Measurements from ENCODE around the gene PIAS1. TPM values are rescaled to one million over a fixed set of nuclear protein-coding genes. Genes with fewer than 3 reads are reported as not detected.
A peak's percentile ranks its signal among the peaks of the same experiment; 100 is the strongest.

PIAS1 gene
- total RNA-seq, 1 experiment from 2014 or later = 32.9 TPM

DNA sequence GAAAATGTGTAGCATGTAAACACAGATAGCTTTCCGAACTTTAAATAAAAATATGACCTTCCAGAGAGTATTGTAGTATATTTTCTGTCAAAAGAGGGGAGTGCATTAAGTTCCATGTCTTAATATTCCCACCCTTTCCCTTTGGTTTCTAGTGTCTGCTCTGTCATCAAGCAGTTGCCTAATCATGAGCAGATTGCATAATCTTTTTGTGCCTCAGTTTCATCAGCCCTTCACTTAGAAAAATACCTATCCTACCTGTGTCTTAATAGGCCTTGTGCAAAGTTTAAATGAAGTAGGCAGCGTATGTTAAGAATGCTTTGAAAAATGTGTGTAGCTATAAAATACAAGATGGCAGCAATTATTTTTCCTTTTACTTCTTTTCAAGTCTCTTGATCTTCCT is 98.2 kb downstream of the PIAS1 start:
- Mint-ChIP-seq H3K9me3 (ENCODE audit: unreplicated experiment) (no peaks in the 10 kb centered on the region), H3K27ac (ENCODE audit: low read depth, unreplicated experiment) (no peak overlapping the region), H3K36me3 (ENCODE audit: insufficient read depth, unreplicated experiment) (peaks cover 7% of the 10 kb centered on the region), H3K27me3 (ENCODE audit: insufficient read depth, unreplicated experiment) (no peaks in the 10 kb centered on the region), H3K4me1 (ENCODE audit: insufficient read depth, unreplicated experiment) (peaks cover 31% of the 10 kb centered on the region), H3K4me3 (ENCODE audit: unreplicated experiment) (no peak overlapping the region)
- no TSS peak for BruUV-seq (replicated peaks)
- intact Hi-C loops (cut with micrococcal nuclease) = no loop called here
- TF ChIP-seq CTCF (IDR thresholded peaks at IDR 0.05; ENCODE audit: unreplicated experiment) = no peak
- CTCF ChIA-PET = interaction anchor here (0.6 to 7.6 kb wide), 5 partner anchors 10 to 317 kb away, joined by 3 to 90 read pairs (median 3); no protein-coding TSS in a partner anchor
- peak; percentile 54 for DNase-seq (ENCODE audit: unreplicated experiment)
- POLR2A ChIA-PET = interaction anchor here (0.6 to 1.0 kb wide), 3 partner anchors 11 to 289 kb away, joined by 3 to 4 read pairs (median 3); no protein-coding TSS in a partner anchor

DNA sequence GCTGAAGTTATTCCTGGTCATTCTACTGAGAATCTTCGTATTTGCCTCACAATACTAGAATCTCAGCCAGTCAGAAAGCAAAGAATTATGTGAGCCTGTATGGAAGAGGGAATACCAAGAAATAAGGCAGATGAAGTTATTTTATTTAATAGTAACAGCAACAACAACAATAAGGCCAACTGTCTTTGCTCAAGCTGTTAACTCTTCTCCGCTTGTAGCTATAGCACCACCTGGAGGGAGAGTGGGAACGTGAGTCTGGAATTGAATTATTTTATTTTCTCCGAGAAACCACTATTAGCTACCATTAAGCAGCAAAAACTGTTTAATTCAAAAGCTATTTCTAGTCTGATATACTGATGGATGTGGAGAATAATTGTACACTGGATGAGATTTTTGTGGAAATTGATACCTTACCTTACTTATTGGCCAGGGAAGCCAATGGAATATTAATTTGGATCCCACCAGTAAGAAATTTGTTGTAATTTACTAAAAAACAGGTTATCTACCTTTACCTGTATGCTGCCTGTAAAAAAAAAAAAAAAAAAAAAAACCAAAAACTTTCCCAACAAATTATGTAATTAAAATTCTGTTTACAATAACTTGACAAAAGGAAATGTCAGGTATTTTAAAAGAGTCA is 100.9 kb downstream of the PIAS1 start:
- no peaks in the 10 kb centered on the region for H3K9me3 Mint-ChIP-seq (ENCODE audit: unreplicated experiment)
- POLR2A ChIA-PET = interaction anchor here (0.9 to 2.1 kb wide), 8 partner anchors 20 to 293 kb away, joined by 3 to 12 read pairs (median 3); partner anchors contain the start of gene PIAS1

DNA sequence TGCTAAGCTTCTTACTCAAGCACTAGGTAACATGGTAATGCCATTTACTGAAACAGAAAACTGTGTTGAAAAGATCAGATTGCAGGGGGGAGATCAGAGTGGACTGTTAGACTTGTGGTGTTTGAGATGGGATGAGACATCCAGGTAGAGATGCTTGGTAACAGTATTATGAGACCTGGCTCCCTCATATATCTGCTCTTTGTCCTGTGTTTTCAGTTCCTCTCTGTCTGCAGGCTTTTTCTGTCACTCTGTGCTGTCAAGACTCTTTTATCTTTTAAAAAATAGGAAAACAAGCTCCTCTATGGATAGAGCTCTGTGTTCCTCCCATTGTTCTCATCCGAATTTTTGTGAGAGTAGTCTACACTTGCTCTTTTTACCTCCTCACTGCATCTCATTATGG is 103.0 kb downstream of the PIAS1 start:
- peaks cover 28% of the 10 kb centered on the region for H3K36me3 Mint-ChIP-seq (ENCODE audit: insufficient read depth, unreplicated experiment)
- no peak for TF ChIP-seq CTCF (IDR thresholded peaks at IDR 0.05; ENCODE audit: unreplicated experiment)
- intact Hi-C loops (cut with micrococcal nuclease) = no loop called here
- BruUV-seq (replicated peaks) = no TSS peak
- no peak for DNase-seq (ENCODE audit: unreplicated experiment)
- no peaks in the 10 kb centered on the region for H3K27me3 Mint-ChIP-seq (ENCODE audit: insufficient read depth, unreplicated experiment)
- POLR2A ChIA-PET = interaction anchor here (0.7 to 1.5 kb wide), 4 partner anchors 11 to 273 kb away, joined by 3 read pairs; no protein-coding TSS in a partner anchor
- H3K9me3 Mint-ChIP-seq (ENCODE audit: unreplicated experiment) = no peaks in the 10 kb centered on the region
- CTCF ChIA-PET = interaction anchor here (0.6 kb wide), 1 partner anchor 215 kb away, joined by 3 read pairs; no protein-coding TSS in a partner anchor
- no peak overlapping the region for H3K27ac Mint-ChIP-seq (ENCODE audit: low read depth, unreplicated experiment)
- no peak overlapping the region for H3K4me3 Mint-ChIP-seq (ENCODE audit: unreplicated experiment)
- peaks cover 17% of the 10 kb centered on the region for H3K4me1 Mint-ChIP-seq (ENCODE audit: insufficient read depth, unreplicated experiment)

More for the DNA sequence above, 100.9 kb downstream of the PIAS1 start:
- Mint-ChIP-seq H3K27ac (ENCODE audit: low read depth, unreplicated experiment) (no peak overlapping the region), H3K36me3 (ENCODE audit: insufficient read depth, unreplicated experiment) (peaks cover 15% of the 10 kb centered on the region), H3K27me3 (ENCODE audit: insufficient read depth, unreplicated experiment) (no peaks in the 10 kb centered on the region), H3K4me1 (ENCODE audit: insufficient read depth, unreplicated experiment) (peaks cover 20% of the 10 kb centered on the region), H3K4me3 (ENCODE audit: unreplicated experiment) (no peak overlapping the region)
- BruUV-seq (replicated peaks) = no TSS peak
- TF ChIP-seq CTCF (IDR thresholded peaks at IDR 0.05; ENCODE audit: unreplicated experiment) = peak; percentile 79
- DNase-seq (ENCODE audit: unreplicated experiment) = peak; percentile 71
- intact Hi-C loops (cut with micrococcal nuclease) = loop anchor here (1.0 to 2.0 kb wide), 3 partner anchors 100 to 314 kb away; partner anchors contain the start of gene RNU6-1
- CTCF ChIA-PET = interaction anchor here (0.6 to 7.6 kb wide), 25 partner anchors 8 to 605 kb away, joined by 3 to 90 read pairs (median 4); partner anchors contain the start of gene PIAS1

DNA sequence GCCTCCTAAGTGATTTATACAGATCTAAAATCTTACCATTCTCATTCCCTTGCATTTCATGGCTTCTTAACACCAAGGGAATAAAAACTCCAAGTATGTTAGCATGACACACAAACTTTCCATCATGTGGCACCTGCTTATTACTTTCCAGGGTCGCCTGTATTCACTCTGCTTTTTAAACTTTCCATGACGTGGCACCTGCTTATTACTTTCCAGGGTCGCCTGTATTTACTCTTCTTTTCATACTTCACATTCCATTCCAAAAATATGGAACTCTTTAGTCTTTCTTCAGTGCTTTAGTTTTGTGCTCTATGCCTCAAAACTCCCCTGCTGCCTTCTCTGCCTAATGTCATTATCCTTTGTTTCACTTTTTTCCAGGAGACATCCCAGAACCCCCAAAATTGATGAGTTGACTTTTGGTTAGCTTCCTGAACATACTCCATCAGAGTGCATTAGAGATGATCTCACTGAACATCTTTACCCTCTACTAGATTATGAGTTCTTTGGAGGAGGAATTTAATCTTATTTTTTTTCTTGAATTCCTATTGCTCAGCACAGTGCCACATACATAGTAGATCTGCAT is 104.0 kb downstream of the PIAS1 start:
- Mint-ChIP-seq H3K36me3 (ENCODE audit: insufficient read depth, unreplicated experiment) (peaks cover 39% of the 10 kb centered on the region), H3K27me3 (ENCODE audit: insufficient read depth, unreplicated experiment) (no peaks in the 10 kb centered on the region), H3K4me3 (ENCODE audit: unreplicated experiment) (no peak overlapping the region), H3K27ac (ENCODE audit: low read depth, unreplicated experiment) (no peak overlapping the region), H3K9me3 (ENCODE audit: unreplicated experiment) (no peaks in the 10 kb centered on the region), H3K4me1 (ENCODE audit: insufficient read depth, unreplicated experiment) (peaks cover 8% of the 10 kb centered on the region)
- intact Hi-C loops (cut with micrococcal nuclease) = no loop called here
- no peak for DNase-seq (ENCODE audit: unreplicated experiment)
- no TSS peak for BruUV-seq (replicated peaks)
- ChIA-PET CTCF (interaction anchor here (0.5 to 1.3 kb wide), 3 partner anchors 9 to 236 kb away, joined by 3 to 5 read pairs (median 4); no protein-coding TSS in a partner anchor), POLR2A (interaction anchor here (0.9 to 1.9 kb wide), 4 partner anchors 11 to 104 kb away, joined by 3 to 5 read pairs (median 4); partner anchors contain the start of gene PIAS1)
- TF ChIP-seq CTCF (IDR thresholded peaks at IDR 0.05; ENCODE audit: unreplicated experiment) = no peak
